Measurements from ENCODE around the gene TRIP13. TPM values are rescaled to one million over a fixed set of nuclear protein-coding genes. Genes with fewer than 3 reads are reported as not detected.

Gene TRIP13
- total and polyA plus RNA-seq, 9 of the 15 experiments (the other 6 are each of a cell fraction or from before 2014, with no cell fraction given), result 24.1 to 116 (median 53.2) TPM

DNA sequence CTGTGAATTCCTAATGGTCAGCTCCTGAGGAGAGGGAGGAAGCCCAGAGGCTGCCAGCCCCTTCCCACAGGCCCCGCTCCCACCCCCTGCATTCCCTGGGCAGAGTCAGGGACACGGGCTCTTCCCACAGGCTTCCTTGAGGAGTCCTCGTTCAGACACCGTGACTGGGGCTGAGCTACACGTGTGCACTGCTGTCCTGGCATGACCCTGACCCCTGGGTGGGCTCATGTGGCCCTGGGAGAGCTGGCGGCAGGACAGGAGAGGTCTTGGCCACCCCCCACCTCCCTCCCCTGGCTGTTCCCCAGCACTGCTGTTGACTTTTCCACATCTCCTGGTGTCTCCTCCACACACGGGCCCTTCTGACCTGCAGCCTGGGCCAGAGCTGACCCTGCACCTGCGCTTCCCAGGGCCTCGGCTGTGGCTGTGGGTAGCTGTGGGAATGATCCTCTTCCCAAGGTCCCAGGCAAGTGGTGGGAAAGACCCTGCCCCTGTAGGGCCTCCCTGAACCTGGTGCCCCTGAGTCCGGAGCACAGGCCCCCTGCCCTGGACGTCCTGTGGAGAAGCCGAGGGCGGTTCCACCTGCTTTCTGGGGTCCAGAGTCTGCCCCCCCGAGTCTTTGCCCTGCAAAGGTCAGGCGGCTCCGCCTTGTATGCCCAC is 59.4 kb downstream of the TRIP13 start (continued):
- TF ChIP-seq, protein P1, sequence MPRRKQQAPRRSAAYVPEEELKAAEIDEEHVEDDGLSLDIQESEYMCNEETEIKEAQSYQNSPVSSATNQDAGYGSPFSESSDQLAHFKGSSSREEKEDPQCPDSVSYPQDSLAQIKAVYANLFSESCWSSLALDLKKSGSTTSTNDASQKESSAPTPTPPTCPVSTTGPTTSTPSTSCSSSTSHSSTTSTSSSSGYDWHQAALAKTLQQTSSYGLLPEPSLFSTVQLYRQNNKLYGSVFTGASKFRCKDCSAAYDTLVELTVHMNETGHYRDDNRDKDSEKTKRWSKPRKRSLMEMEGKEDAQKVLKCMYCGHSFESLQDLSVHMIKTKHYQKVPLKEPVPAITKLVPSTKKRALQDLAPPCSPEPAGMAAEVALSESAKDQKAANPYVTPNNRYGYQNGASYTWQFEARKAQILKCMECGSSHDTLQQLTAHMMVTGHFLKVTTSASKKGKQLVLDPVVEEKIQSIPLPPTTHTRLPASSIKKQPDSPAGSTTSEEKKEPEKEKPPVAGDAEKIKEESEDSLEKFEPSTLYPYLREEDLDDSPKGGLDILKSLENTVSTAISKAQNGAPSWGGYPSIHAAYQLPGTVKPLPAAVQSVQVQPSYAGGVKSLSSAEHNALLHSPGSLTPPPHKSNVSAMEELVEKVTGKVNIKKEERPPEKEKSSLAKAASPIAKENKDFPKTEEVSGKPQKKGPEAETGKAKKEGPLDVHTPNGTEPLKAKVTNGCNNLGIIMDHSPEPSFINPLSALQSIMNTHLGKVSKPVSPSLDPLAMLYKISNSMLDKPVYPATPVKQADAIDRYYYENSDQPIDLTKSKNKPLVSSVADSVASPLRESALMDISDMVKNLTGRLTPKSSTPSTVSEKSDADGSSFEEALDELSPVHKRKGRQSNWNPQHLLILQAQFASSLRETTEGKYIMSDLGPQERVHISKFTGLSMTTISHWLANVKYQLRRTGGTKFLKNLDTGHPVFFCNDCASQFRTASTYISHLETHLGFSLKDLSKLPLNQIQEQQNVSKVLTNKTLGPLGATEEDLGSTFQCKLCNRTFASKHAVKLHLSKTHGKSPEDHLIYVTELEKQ (CRISPR knock-in tag; IDR thresholded peaks at IDR 0.05), result no peak
- TF ChIP-seq SOX6 (IDR thresholded peaks at IDR 0.05), result no peak
- TF ChIP-seq, protein P2, sequence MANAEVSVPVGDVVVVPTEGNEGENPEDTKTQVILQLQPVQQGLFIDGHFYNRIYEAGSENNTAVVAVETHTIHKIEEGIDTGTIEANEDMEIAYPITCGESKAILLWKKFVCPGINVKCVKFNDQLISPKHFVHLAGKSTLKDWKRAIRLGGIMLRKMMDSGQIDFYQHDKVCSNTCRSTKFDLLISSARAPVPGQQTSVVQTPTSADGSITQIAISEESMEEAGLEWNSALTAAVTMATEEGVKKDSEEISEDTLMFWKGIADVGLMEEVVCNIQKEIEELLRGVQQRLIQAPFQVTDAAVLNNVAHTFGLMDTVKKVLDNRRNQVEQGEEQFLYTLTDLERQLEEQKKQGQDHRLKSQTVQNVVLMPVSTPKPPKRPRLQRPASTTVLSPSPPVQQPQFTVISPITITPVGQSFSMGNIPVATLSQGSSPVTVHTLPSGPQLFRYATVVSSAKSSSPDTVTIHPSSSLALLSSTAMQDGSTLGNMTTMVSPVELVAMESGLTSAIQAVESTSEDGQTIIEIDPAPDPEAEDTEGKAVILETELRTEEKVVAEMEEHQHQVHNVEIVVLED (CRISPR knock-in tag; IDR thresholded peaks at IDR 0.05), result no peak
- TF ChIP-seq TCF7 (IDR thresholded peaks at IDR 0.05; ENCODE audit: borderline replicate concordance), result no peak
- TF ChIP-seq TBL1XR1 (IDR thresholded peaks at IDR 0.05; ENCODE audit: low read length in 2 of 2), result no peak
- TF ChIP-seq ZNF780A (CRISPR knock-in tag; IDR thresholded peaks at IDR 0.05), result no peak

Measured in K562 (cell line).